KMS-11 (cell line): ENCODE data around the gene LTB.
A peak's percentile ranks its signal among the peaks of the same experiment; 100 is the strongest.

ENCODE experiments used
- H2AFZ ChIP-seq: fragments of 200-600 bp; sonication (generic); 2 replicates; pipeline ENCODE4 v1.6.1; 2016; ENCODE audit warnings: antibody characterized with exemption, mixed run types, low read depth
- H3K27ac ChIP-seq: fragments of 200-600 bp; sonication (generic); 2 replicates; pipeline ENCODE4 v1.6.1; 2016; ENCODE audit warnings: mild to moderate bottlenecking, mixed run types
- H3K27me3 ChIP-seq: fragments of 200-600 bp; sonication (generic); 2 replicates; pipeline ENCODE4 v1.6.1; 2017; ENCODE audit warnings: mild to moderate bottlenecking, low read depth, mixed run types, moderate library complexity; ENCODE audit not compliant: insufficient read depth
- H3K36me3 ChIP-seq: fragments of 200-600 bp; sonication (generic); 2 replicates; pipeline ENCODE4 v1.6.1; 2017; ENCODE audit warnings: mild to moderate bottlenecking, mixed run types; ENCODE audit not compliant: insufficient read depth
- H3K4me1 ChIP-seq: fragments of 200-600 bp; sonication (generic); 2 replicates; pipeline ENCODE4 v1.6.1; 2016; ENCODE audit warnings: mild to moderate bottlenecking, low read depth, mixed run types; ENCODE audit not compliant: poor library complexity, severe bottlenecking
- H3K4me2 ChIP-seq: fragments of 200-600 bp; sonication (generic); 2 replicates; pipeline ENCODE4 v1.7.0; 2016; ENCODE audit warnings: mild to moderate bottlenecking, mixed run types
- H3K4me3 ChIP-seq: fragments of 200-600 bp; sonication (generic); IDR thresholded peaks from 2 replicates; pipeline ENCODE4 v1.6.1; 2017; ENCODE audit warnings: low read depth, low read length, mixed read lengths; ENCODE audit not compliant: insufficient read depth
- H3K79me2 ChIP-seq: fragments of 200-600 bp; sonication (generic); 2 replicates; pipeline ENCODE4 v1.6.1; 2016; ENCODE audit warnings: low read depth, mixed run types; ENCODE audit not compliant: insufficient read depth
- H3K9ac ChIP-seq: fragments of 200-600 bp; sonication (generic); 2 replicates; pipeline ENCODE4 v1.6.1; 2016; ENCODE audit warnings: mild to moderate bottlenecking, mixed run types
- H4K20me1 ChIP-seq: fragments of 200-600 bp; sonication (generic); 2 replicates; pipeline ENCODE4 v1.6.1; 2016; ENCODE audit warnings: mild to moderate bottlenecking, mixed run types; ENCODE audit not compliant: insufficient read depth
- CTCF ChIP-seq: fragments of 200-600 bp; sonication (generic); conservative IDR thresholded peaks from 2 replicates; pipeline ENCODE4 v1.6.1; 2017; ENCODE audit warnings: low read depth, mild to moderate bottlenecking, antibody characterized with exemption, low read length, moderate library complexity, mixed read lengths

Gene LTB

GRCh38 chr6:31581434-31582229 lies 592 bp downstream of the LTB start:
- Histone ChIP-seq H3K79me2 (no peaks in the 10 kb centered on the region), H4K20me1 (no peaks in the 10 kb centered on the region), H2AFZ (peak overlapping the region; percentile 96), H3K27ac (no peak overlapping the region), H3K36me3 (no peaks in the 10 kb centered on the region), H3K9ac (no peak overlapping the region), H3K4me2 (peak overlapping the region; percentile 84; the same call in 1 of the 2 replicates), H3K27me3 (peaks cover 34% of the 10 kb centered on the region), H3K4me1 (peaks cover 25% of the 10 kb centered on the region), H3K4me3 (no peak overlapping the region)
- TF ChIP-seq CTCF, result no peak

GRCh38 chr6:31580807-31581433 lies 1.3 kb downstream of the LTB start:
- Histone ChIP-seq H4K20me1 (no peaks in the 10 kb centered on the region), H3K9ac (no peak overlapping the region), H3K4me2 (peak overlapping the region; percentile 84), H3K4me3 (no peak overlapping the region), H3K27ac (no peak overlapping the region), H3K4me1 (peaks cover 25% of the 10 kb centered on the region), H3K79me2 (no peaks in the 10 kb centered on the region), H3K36me3 (no peaks in the 10 kb centered on the region), H2AFZ (peak overlapping the region; percentile 96), H3K27me3 (peaks cover 34% of the 10 kb centered on the region)
- TF ChIP-seq CTCF, result peak; percentile 87

- peak overlapping the region; percentile 84; the same call in 1 of the 2 replicates for H3K4me2 ChIP-seq
- no peak overlapping the region for H3K9ac ChIP-seq
- peak overlapping the region; percentile 96; the same call in 1 of the 2 replicates for H2AFZ ChIP-seq
- peaks cover 34% of the 10 kb centered on the region for H3K27me3 ChIP-seq
- H3K36me3 ChIP-seq, result no peaks in the 10 kb centered on the region
- H3K79me2 ChIP-seq, result no peaks in the 10 kb centered on the region
- no peak overlapping the region for H3K4me3 ChIP-seq
- H4K20me1 ChIP-seq, result no peaks in the 10 kb centered on the region
- H3K4me1 ChIP-seq, result peaks cover 25% of the 10 kb centered on the region
- no peak for TF ChIP-seq CTCF
- no peak overlapping the region for H3K27ac ChIP-seq
These were observed 1.8 kb downstream of the LTB start for GRCh38 chr6:31580438-31580740.

- Histone ChIP-seq H2AFZ (no peak overlapping the region), H4K20me1 (no peaks in the 10 kb centered on the region), H3K79me2 (no peaks in the 10 kb centered on the region), H3K9ac (no peak overlapping the region), H3K4me2 (no peak overlapping the region), H3K4me3 (no peak overlapping the region), H3K27ac (no peak overlapping the region), H3K36me3 (no peaks in the 10 kb centered on the region), H3K27me3 (peaks cover 37% of the 10 kb centered on the region), H3K4me1 (peaks cover 25% of the 10 kb centered on the region)
- TF ChIP-seq CTCF, result no peak
These were observed 2.4 kb downstream of the LTB start for GRCh38 chr6:31579546-31580437.
